Measurements from ENCODE around the gene COL19A1.

Gene COL19A1

DNA sequence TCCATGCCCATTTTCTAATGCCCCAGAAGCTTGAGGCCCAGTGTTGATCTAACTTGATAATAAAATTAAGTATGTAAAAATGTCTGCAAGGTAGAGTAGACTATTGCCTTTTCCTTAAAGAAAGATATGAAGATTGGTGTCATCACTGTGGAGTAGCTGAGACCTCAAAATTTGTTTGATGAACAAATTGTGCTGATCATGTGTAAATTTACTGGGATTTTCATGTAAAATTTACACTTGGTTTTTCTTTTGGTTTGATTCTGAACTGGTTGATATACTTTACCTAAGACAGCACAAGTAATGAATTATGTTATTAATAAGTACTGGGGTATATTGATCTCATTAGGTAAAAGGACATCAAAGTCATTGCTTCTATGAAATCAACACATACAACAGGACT, 207.3 kb downstream of the COL19A1 start:
- no peak for DNase-seq

DNA sequence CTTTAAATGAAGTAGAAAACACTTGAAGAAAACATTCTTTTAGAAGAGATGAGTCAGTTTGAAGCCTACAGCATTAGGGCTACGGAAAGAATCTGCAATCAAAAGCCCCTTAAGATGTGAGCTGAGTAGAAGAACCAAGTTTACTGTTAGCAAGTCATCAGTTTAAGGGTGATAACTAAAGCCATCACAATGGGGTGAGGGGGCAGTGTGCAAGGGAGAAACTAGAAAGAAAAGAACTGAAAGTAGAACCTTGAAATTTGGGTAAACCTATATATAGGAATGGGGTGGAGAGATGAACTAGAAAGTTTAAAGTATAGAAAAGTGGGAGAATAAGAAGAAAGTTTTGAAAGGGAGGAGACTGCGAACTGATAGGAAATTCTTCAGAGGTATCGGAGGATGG, 212.9 kb downstream of the COL19A1 start:
- DNase-seq = no peak

DNA sequence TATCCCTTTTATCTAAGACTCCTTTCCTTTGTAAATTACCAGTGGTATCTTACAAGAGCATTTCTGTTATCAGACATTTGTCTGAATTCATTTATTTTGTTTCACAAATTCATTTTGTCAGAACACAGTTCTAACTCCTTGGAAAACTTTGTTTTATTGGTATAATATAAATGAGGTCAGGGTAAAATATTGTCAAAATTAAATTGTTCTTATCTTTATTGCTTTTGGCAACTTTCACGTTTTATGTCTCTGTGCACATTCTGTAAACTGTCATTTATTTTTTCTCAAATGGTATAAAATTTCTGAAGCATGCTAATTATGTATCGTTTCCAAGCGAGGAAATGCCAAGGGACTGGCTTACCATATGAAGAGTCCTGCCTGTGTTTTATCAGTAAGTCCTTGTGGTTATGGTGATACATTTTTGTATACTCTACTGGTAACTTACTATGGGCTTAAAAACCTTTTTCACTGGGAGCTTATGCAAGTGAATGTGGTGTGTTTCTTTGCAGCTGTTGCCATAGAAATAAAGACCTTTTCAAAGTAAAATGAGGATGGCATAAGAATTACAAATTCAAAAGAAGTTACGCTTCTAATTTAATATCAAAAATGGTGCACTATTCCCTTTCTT, 214.2 kb downstream of the COL19A1 start:
- no peak for DNase-seq

DNA sequence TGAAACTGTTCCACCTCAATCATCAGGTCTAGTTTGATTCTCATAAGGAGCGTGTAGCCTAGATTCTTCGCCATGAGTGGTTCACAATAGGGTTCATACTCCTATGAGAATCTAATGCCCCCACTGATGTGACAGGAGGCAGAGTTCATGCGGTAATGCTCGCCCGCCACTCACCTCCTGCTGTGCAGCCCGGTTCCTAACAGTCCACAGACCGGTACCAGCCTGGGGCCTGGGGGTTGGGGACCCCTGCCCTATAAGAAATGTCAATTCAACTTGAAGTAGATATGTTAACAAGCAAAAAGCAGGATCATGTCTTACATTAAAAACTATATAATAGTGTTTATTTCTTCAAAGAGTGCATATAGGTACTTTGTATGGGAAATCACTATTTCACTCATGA, 216.5 kb downstream of the COL19A1 start:
- DNase-seq = no peak

DNA sequence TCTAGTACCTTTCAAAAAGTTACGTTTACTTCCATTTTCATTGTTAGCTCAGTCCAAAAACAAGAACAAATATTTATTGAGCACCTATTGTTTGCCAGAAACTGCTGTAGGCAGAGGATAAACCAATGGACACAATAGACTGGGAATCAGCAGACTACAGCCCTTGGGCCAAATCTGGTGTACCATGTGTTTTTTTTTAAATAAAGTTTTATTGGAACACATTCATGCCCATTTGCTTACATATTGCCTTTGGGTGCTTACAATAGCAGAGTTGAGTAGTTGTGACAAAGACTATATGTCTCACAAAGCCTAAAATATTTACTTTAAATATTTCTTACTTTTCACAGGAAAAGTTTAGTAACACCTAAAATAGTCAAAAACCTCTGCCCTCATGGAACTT, 220.4 kb downstream of the COL19A1 start:
- no peak for DNase-seq

DNA sequence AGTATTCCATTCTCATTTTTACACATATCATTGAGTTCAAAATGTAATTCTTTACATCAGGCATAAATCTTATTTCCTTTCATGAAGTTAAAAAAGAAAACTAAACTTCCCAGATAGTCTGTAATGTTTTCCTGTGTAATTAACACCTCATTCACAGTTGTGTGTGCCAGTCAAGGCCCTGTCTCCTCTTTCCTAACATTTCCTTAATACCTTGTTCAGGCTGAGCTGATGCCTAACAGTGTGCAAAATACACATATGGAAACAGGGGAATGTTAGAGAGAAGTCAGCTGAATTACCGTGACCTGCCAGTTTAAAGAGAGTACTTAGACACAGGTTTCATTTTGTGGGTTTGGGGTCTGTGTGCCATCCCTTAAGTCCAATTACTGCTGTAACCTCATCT, 227.8 kb downstream of the COL19A1 start:
- DNase-seq = no peak

DNA sequence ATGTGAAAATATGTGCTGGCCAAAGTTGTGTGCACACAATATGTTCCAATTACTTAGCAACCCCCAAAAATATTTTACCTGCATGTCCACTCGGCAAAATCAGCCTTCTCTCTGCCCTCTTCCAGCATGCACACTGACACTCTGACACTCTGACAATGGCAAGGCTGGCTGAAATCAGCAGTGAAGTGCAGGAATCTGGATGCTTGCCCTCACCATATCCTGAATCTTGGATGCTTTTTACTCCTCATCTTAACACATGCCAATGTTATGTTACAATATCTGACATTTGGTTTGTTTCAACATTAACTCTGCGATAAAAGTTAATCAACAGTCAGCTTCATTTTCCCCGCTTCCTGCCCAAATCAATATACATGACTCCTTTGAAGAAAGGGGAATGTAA, 233.4 kb downstream of the COL19A1 start:
- no peak for DNase-seq

DNA sequence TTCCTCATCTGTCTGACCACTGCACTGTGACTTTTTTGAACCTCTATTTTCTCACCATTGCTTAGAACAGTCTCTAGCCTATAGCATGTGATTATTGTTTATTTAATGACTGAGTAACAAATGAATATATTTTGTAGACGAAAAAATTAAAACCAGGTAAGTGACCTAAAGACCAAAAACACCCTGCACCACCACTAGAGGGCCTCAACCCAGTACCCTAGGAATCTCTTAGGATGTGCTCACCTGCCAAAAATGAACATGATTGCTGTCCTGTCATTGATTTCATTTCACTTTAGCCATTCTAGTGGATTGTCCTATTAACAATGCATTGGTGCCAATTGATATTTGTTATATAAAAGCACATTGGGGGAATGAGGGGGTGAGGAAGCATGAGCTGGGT, 237.4 kb downstream of the COL19A1 start:
- DNase-seq = no peak

DNA sequence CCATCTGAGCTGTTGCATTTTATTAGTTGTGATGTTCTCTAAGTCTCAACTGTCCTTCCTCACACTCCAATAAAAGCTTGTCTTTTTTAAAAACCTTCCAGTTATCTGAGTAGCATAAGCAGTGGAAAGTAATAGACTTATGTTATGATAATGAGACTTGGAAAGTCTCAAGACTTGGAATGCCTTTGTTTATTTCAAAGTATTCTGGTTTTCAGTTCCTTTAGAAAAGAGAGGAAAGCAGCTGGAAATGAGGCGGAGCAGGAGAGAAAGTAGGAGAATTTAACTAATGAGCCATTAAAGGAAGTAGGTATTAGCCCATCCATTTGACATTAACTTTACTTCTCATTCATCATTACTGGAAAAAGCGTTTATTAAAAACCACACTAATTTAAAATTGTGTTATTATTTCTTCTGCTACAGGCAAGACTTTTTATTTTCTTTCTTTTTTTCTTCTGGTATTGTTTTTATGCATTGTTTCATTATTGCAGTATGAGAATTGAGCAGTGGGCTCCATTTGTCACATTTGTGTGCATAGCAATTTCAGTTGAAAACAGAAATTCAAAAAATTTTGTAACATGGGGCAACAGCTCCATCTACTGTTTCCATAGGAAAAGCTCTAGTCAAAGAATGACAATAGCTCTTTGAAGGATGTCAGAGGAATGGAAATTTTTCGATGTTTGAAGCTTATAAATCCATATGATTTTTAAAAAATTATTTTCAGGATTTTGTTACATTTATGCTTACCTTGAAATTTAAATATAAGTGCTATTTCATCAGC, 241.7 kb downstream of the COL19A1 start:
- DNase-seq = peak; percentile 37 to 65

DNA sequence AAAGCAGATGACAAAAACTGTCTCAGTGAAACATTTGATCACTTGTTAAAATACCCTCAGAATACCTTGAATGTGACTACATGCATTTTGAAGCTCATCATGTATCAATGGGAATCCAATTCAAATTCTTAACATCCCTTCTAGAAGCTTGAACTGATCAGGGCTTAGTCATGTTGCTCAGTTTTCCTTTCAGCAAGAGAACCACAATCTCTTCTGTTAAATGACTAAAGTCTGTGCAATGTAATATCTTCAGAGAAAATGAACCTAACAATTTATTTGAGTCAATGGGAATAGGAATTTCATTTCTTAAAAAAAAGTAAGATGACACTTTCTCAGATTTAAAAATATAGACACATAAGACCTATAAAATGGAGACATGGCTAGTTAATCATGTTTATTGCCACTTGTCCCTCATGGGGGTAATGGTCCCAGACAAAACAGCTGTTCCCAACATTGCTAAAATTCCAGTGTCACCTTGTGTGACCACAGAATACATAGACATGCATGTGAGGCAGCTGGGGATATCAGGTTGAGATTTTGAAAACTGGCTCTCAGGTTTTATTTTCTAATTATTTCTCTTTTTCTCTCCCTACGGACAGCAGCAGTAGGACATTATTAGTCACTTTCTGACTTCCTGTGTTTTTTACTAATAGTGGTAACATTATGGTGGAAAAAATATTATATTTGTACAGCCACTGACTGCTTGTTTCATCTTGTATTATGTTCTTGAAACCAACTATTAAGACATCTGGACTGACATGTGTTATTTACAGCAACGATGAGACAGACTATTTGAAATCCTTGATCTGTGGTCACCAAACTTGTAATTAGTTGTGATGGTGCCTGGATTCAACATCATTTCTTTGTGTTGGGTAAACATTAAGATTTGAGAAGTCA, 244.0 kb downstream of the COL19A1 start:
- DNase-seq = no peak

DNA sequence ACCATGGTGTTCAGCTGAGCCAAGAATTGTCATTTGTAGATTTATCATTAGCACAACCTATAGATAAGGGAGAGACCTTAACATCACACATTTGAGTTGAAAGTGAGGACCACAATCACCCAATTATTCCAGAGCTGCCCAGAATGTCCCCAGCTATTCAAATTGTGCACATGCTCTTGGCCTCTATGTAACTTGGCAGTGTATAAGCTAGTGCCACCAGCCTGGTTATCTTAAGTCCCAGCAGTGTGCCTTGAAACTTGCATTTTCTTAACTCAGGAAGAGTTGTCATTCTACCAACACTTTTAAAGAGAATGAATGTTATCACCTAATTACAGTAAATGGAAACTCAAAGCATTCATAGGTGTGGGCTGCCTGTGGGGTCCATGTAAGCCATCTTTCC, 245.4 kb downstream of the COL19A1 start:
- no peak for DNase-seq

DNA sequence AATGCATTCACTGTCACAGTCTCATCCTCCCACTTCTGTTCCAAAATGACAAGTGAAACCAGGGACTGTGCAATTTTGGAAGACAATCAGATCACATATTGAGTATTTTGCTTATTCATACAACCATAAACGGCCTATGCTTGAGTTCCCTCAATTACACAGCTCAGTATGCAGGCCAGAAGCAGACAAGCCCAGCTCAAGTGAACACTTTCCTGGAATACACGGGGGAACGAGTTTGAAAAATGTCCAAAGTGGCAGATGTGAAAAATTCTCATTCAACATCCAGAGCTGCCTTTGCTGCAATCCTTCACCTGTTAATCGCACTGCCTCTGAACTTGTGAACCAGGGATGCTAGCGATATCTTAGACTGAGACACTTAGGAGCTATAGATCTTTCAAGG, 246.4 kb downstream of the COL19A1 start:
- DNase-seq = no peak

DNA sequence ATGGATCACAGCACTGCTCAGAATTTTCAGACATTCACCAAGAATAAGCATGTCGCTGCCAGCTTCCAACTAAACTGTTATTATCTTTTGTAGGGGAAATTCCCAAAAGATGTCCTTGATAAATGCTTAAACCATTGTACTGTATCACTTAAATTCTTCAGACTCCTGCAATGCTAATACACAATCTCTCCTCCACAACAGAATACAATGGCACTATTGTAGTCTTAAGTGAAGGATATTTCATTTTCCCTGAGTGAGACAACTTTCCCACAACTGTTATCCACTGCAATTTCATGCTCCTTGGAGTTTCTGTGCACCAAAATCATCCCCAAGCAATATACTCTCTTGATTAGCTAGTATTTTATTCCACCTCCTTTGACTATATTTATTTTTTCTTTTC, 246.8 kb downstream of the COL19A1 start:
- DNase-seq = no peak

DNA sequence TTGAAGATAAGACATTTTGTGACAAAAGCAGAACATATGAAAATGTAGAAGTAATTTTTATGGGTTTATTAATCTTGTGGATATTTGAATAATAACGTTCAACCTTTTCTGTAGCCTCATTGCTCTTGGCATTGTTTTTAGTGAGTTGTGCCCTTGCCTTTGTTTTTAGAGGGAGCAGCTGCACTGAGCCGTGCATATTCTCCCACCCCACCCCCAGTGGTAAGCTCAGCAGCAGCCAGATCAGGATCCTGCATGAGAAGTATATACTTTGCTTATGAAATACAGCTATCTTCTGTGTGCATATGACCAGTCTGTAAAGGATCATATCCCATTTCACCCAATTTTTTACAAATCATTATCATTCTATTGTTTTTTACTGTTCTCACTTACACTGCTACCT, 252.3 kb downstream of the COL19A1 start:
- DNase-seq = no peak

DNA sequence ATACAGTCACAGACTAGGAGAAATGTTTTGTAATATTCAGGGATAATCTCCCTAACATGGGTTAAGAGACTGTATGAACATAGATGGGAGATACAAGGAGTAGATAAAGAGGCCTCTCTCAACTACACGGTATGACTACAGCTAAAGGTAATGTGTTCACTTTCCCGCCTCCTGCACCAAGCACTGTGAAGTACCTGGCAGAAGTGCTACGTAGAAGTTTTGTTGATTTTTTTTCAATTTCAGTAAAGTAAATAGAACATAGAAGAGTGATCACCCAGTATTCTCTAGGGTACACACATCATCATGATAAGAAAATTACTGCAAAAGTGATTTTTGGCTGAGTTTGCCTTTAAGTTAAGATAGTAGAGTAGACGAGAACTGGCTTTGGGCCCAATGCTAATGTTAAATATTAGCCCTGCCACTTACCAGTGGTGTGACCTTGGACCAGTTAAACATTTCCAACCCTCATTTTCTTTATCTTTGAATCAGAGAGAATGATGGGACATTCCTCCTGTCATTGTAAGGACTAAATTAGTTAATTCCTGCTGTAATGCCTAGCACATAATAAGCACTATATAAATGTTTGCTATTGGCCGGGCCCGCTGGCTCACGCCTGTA, 253.0 kb downstream of the COL19A1 start:
- DNase-seq = no peak

DNA sequence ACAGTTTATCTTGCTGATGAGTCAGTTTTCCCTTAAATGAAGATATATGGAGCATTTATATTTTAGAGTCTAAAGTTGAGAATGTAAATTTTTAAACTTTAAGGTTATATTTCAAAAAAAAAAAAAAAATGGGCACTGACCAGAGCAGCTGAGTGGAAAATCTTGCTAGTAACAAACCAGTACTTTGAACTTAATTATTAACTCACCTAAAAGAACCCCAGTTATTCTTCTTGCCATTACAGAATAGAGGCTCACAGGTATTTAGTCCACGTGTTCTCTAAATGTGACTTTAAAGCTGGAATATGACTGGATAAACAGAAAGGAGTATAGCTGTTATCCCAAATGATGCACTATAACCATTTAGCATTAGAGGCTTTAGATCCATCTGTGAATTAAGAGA, 258.1 kb downstream of the COL19A1 start:
- DNase-seq = no peak

DNA sequence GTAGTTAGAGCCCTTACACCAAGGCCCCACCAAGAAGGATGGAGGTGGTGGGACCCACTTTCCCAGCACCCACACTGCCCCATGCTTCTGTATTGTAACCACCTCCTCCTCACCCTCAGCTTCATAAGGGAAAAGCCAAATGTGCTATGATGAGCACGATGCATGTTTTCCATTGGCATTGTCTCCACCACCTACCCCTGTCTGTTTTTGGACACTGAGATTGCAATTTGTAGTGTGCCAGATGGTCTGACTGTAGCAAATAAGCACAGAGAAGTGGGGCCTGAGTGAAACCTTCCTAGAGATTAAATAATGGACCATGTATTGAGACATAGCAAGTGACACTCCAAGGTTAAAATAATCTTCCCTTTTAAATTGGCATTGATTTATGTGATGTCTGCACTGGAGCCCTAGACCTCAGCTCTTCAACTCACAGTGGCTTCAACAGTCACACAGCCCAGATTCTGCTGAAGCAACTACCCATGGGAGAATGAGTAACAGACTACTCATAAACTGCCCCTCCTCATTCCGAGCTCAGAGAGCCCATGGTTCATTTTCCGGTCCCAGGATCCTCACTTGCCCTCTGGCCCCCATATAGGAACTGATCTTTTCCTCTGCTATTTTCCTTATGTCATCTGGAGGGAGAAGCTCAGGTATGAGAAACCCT, 258.7 kb downstream of the COL19A1 start:
- no peak for DNase-seq

DNA sequence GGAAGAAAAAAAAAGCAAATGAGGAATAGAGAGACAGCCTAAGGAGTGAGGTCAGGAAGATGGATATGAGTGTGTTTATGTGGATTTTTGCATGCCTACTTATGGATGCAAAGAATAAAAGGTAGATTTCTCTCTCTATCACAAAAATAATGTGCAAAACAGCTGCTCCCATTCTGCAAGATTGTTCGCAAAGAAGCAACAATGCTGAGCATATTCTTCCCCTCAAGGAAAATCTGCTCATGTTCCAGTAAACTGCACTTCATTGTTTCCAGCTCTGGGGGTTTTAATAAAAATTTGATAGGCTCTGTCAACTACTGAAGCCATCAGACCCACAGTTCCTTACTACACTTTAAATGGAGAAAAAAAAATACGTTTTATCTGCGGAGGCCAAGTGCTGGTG, 259.2 kb downstream of the COL19A1 start:
- DNase-seq = no peak

DNA sequence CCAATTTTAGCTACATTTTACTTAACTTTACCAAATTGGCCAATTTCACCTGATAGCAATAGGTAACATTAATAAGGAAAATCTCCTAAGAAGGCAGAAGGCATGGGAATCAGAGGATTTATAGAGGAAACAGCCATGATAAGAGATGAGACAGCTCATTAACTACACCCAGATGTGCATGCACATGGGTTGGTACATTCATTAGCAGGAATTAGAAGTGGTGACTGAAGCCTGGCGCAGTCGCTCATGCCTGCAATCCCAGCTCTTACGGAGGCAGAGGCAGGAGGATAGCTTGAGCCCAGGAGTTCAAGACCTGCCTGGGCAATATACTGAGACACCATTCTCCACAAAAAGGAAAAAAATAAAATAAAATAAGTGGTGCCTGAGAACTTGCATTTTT, 263.0 kb downstream of the COL19A1 start:
- DNase-seq = no peak

DNA sequence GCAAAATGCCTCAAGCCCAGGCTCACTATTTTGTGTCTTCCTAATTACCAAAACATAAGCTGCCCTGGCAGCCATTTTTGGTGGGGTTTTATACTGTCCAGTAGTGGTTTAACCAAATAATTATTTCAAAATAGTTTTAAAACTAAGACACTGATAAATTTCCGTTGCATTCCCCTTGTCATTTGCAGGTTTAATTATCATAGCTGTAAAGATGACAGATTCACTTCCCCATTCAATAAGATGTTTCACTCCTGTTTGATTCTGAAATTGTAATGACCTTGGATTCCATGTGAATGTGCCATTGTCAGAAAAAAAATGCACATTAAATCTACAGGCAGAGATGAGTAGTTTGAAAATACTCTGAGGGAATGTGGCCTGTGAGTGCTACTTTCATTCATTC, 264.5 kb downstream of the COL19A1 start:
- DNase-seq = no peak

DNA sequence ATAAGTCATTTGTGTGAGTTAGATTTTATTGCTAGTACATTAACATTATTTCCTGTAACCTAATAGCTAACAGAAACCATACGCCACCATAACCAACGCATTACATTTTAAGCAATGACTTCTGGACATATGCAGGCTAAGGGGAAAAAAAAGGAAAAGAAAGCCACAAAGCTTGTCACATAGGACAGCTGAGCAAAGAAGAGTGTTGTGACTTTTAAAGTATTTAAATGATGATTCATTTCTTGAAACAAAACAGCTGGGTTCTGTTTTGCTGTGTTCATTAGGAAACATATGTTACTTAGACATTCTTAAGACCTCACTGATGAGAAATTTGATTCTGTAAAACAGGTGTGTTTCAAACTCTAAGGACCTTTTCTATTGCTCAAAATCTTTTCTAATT, 265.2 kb downstream of the COL19A1 start:
- no peak for DNase-seq

DNA sequence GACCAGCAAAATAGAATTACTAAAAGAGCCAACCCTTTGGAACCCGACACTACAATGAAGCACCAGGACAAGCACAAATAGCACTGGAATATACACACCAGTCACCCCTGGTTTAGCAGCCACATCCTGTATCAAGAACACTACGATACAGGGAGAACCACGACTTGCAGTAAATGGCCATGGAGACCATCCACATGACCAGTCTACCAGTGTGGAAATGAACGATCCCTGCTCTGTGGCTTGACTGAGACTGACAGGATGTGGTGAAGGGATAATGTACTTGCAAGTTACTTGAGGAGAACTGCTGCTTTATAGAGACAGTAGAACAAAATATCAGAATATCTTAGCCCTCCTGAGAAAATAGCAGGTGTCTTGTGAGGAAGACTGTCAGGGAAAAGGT, 266.9 kb downstream of the COL19A1 start:
- DNase-seq = no peak

DNA sequence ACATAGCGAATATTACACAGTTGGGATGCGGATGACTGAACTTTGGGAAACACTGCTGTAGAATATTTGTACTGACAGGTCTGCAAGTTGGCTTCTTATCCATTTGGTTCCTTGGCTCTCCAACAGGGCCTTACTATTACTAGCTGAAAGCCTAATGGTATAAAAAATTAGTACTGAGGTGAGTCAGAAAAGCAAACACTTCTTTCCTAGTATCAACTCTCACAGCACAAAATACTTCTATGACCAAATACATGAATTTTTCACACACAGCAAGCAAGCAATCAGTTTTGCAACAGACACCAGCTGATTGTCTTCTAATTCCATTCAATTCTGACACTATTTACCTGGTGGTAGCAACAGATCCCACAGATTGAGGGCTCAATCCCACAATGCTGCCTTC, 268.2 kb downstream of the COL19A1 start:
- no peak for DNase-seq

Measured in NCI-H2081 (cell line).